GM23338 (cell line): ENCODE measurements around the gene CYBRD1. TPM values are rescaled to one million over a fixed set of nuclear protein-coding genes. Genes with fewer than 3 reads are reported as not detected.
"Not testable (repeated sequence)": the region's sequence is repeated elsewhere in the genome, so short reads cannot be mapped to it uniquely, and the experiment has no call there.

ENCODE experiments used
- ATAC-seq: fragments of 200-7000 bp; cut with Tn5 transposase; 3 replicates; pipeline ENCODE4 v1.9.1; 2020
- DNase-seq: peaks from one replicate; pipeline ENCODE4 v3.0.0-alpha.2; 2015; ENCODE audit warnings: low spot score
- H2AFZ ChIP-seq: fragments of 200-600 bp; sonication (generic); 2 replicates; pipeline ENCODE4 v1.8.0; 2016; ENCODE audit warnings: antibody characterized with exemption, mild to moderate bottlenecking, moderate library complexity
- H3F3A ChIP-seq: fragments of 200-600 bp; sonication (generic); replicated peaks from 2 replicates; pipeline ENCODE4 v1.8.0; 2017; ENCODE audit warnings: antibody characterized with exemption, mixed run types, low read depth
- H3K27ac ChIP-seq: fragments of 200-600 bp; sonication (generic); 2 replicates; pipeline ENCODE4 v1.6.1; 2016; ENCODE audit warnings: low read depth
- H3K27me3 ChIP-seq: fragments of 200-600 bp; sonication (generic); 2 replicates; pipeline ENCODE4 v1.8.0; 2016; ENCODE audit warnings: mild to moderate bottlenecking, mixed run types, moderate library complexity; ENCODE audit not compliant: insufficient read depth
- H3K36me3 ChIP-seq: fragments of 200-600 bp; sonication (generic); 2 replicates; pipeline ENCODE4 v1.8.0; 2016; ENCODE audit warnings: mild to moderate bottlenecking; ENCODE audit not compliant: insufficient read depth
- H3K4me1 ChIP-seq: fragments of 200-600 bp; sonication (generic); 2 replicates; pipeline ENCODE4 v1.8.0; 2016; ENCODE audit warnings: mild to moderate bottlenecking, moderate library complexity; ENCODE audit not compliant: insufficient read depth
- H3K4me2 ChIP-seq: fragments of 200-600 bp; sonication (generic); 2 replicates; pipeline ENCODE4 v1.7.1; 2017; ENCODE audit warnings: mixed run types
- H3K4me3 ChIP-seq: fragments of 200-600 bp; sonication (generic); 2 replicates; pipeline ENCODE4 v1.6.1; 2016; ENCODE audit warnings: mixed run types
- H3K79me2 ChIP-seq: fragments of 200-600 bp; sonication (generic); replicated peaks from 2 replicates; pipeline ENCODE4 v1.8.0; 2017; ENCODE audit warnings: mild to moderate bottlenecking; ENCODE audit not compliant: insufficient read depth
- H3K9me2 ChIP-seq: fragments of 200-600 bp; sonication (generic); 2 replicates; pipeline ENCODE4 v1.8.0; 2017; ENCODE audit not compliant: insufficient read depth
- H4K20me1 ChIP-seq: fragments of 200-600 bp; sonication (generic); replicated peaks from 2 replicates; pipeline ENCODE4 v1.8.0; 2017; ENCODE audit warnings: mild to moderate bottlenecking; ENCODE audit not compliant: insufficient read depth
- H3K27ac Mint-ChIP-seq: 2 replicates; pipeline ENCODE4 v1.8.0; 2020; ENCODE audit warnings: inconsistent platforms, mild to moderate bottlenecking, moderate library complexity, mixed read lengths
- H3K27me3 Mint-ChIP-seq: 3 replicates; pipeline ENCODE4 v1.8.0; 2022; ENCODE audit warnings: low read depth, mild to moderate bottlenecking, moderate library complexity, mixed read lengths, inconsistent platforms; ENCODE audit not compliant: insufficient read depth, poor library complexity
- H3K36me3 Mint-ChIP-seq: 3 replicates; pipeline ENCODE4 v1.8.0; 2021; ENCODE audit warnings: low read depth, mild to moderate bottlenecking, inconsistent platforms, moderate library complexity, mixed read lengths
- H3K4me1 Mint-ChIP-seq: 3 replicates; pipeline ENCODE4 v1.8.0; 2020; ENCODE audit warnings: mild to moderate bottlenecking, inconsistent platforms, mixed read lengths
- H3K4me3 Mint-ChIP-seq: 3 replicates; pipeline ENCODE4 v1.8.0; 2021; ENCODE audit warnings: moderate library complexity, mild to moderate bottlenecking, inconsistent platforms, mixed read lengths
- H3K9me3 Mint-ChIP-seq: 3 replicates; pipeline ENCODE4 v1.8.0; 2020; ENCODE audit warnings: moderate library complexity, mild to moderate bottlenecking, inconsistent platforms, mixed read lengths
- CREB1 ChIP-seq: fragments of 250-450 bp; sonication (Bioruptor Pico); IDR thresholded peaks from 2 replicates; pipeline ENCODE4 v1.5.0; 2020; ENCODE audit warnings: low read depth, mild to moderate bottlenecking, moderate library complexity
- CTCF ChIP-seq, 2 experiments: fragments of 200-600 bp in 1 of 2; sonication (generic) in 1 of 2; conservative IDR thresholded peaks; 2 replicates each; pipeline versions ENCODE4 v1.5.1 to v1.6.1; 2016 to 2017; ENCODE audit warnings: antibody characterized with exemption in 2 of 2, low read depth in 2 of 2, mild to moderate bottlenecking in 2 of 2, moderate library complexity in 1 of 2
- EZH2 ChIP-seq: fragments of 200-600 bp; sonication (generic); IDR thresholded peaks from one replicate; pipeline ENCODE4 v1.8.0; 2017; ENCODE audit warnings: antibody characterized with exemption, mild to moderate bottlenecking, low read depth; ENCODE audit not compliant: unreplicated experiment
- EZH2phosphoT487 ChIP-seq: fragments of 200-600 bp; sonication (generic); IDR thresholded peaks from one replicate; pipeline ENCODE4 v1.8.1; 2018; ENCODE audit warnings: antibody characterized with exemption; ENCODE audit not compliant: unreplicated experiment
- JUNB ChIP-seq: IDR thresholded peaks from one replicate; pipeline ENCODE4 v1.6.1; 2016; ENCODE audit warnings: antibody characterized with exemption; ENCODE audit not compliant: unreplicated experiment
- NANOG ChIP-seq: IDR thresholded peaks from 2 replicates; pipeline ENCODE4 v1.6.1; 2016; ENCODE audit warnings: antibody characterized with exemption, borderline replicate concordance
- POLR2AphosphoS5 ChIP-seq: IDR thresholded peaks from 2 replicates; pipeline ENCODE4 v1.6.1; 2016; ENCODE audit warnings: antibody characterized with exemption, low read depth
- REST ChIP-seq: IDR thresholded peaks from one replicate; pipeline ENCODE4 v1.6.1; 2018; ENCODE audit warnings: antibody characterized with exemption; ENCODE audit not compliant: unreplicated experiment
- ZNF114 ChIP-seq: fragments of 250-450 bp; sonication (Bioruptor Pico); IDR thresholded peaks from 2 replicates; pipeline ENCODE4 v1.5.0; 2020; ENCODE audit warnings: mild to moderate bottlenecking, moderate library complexity
- ZNF331 ChIP-seq: fragments of 250-450 bp; sonication (Bioruptor Pico); IDR thresholded peaks from 2 replicates; pipeline ENCODE4 v1.5.0; 2020; ENCODE audit warnings: low read depth, mild to moderate bottlenecking, moderate library complexity
- polyA plus RNA-seq: library from polyadenylated mRNA; unstranded; fragments of >200 nt; fragmentation: Nextera tagmentation; extraction: Ambion mirVana; gene quantifications from 2 replicates; pipeline ENCODE4 v1.2.1, GENCODE V29; 2016
- total RNA-seq: library from RNA; depleted of rRNA; stranded (reverse); fragments of >200 nt; shearing (Covaris generic); gene quantifications from 2 replicates; pipeline ENCODE4 v1.2.3, GENCODE V29; 2014

Gene CYBRD1
- total and polyA plus RNA-seq, 2 experiments from 2014 or later = 3.4 to 5.3 TPM

- TF ChIP-seq REST (no peak), CREB1 (CRISPR knock-in tag) (no peak), POLR2AphosphoS5 (no peak), CTCF (conservative IDR thresholded peaks at IDR 0.05; ENCODE audit: low read depth in 2 of 2) (no peak), ZNF114 (CRISPR knock-in tag) (no peak), EZH2 (no peak), EZH2phosphoT487 (no peak), JUNB (no peak), ZNF331 (CRISPR knock-in tag) (no peak), NANOG (no peak)
Observed at GRCh38 chr2:171492664-171493063, 29.6 kb upstream of the CYBRD1 start (continued).

- not testable (repeated sequence) for H4K20me1 ChIP-seq, H3K79me2 ChIP-seq, H3K4me3 ChIP-seq, H3K9me2 ChIP-seq, H3K4me2 ChIP-seq, H3K27me3 ChIP-seq, H3K4me3 Mint-ChIP-seq, H3K27ac ChIP-seq, H3K27ac Mint-ChIP-seq, H3K36me3 Mint-ChIP-seq, H3K27me3 Mint-ChIP-seq, H3F3A ChIP-seq, DNase-seq, H3K9me3 Mint-ChIP-seq, H3K4me1 ChIP-seq, ATAC-seq, H2AFZ ChIP-seq, H3K36me3 ChIP-seq, H3K4me1 Mint-ChIP-seq
Observed at GRCh38 chr2:171497664-171498063, 24.6 kb upstream of the CYBRD1 start.

GRCh38 chr2:171505374-171505773 lies 16.9 kb upstream of the CYBRD1 start:
- Mint-ChIP-seq H3K27ac (no peak overlapping the region; the same call in 1 of the 2 replicates), H3K27me3 (peaks cover 2% of the 10 kb centered on the region), H3K4me1 (peaks cover 4% of the 10 kb centered on the region; the same call in 1 of the 3 replicates), H3K36me3 (no peaks in the 10 kb centered on the region), H3K4me3 (no peak overlapping the region), H3K9me3 (no peaks in the 10 kb centered on the region)
- H3K36me3 ChIP-seq = no peaks in the 10 kb centered on the region
- no peaks in the 10 kb centered on the region; the same call in 1 of the 2 replicates for H3K9me2 ChIP-seq
- no peak for DNase-seq
- H3F3A ChIP-seq = no peaks in the 10 kb centered on the region
- no peak for ATAC-seq
- H3K27ac ChIP-seq = no peak overlapping the region
- H2AFZ ChIP-seq = no peak overlapping the region
- no peaks in the 10 kb centered on the region for H3K4me1 ChIP-seq
- no peak overlapping the region for H3K4me2 ChIP-seq
- H3K79me2 ChIP-seq = no peaks in the 10 kb centered on the region
- H3K27me3 ChIP-seq = no peaks in the 10 kb centered on the region
- H4K20me1 ChIP-seq = no peaks in the 10 kb centered on the region
- H3K4me3 ChIP-seq = no peak overlapping the region
- TF ChIP-seq POLR2AphosphoS5 (no peak), ZNF331 (CRISPR knock-in tag) (no peak)
